OCI-LY7 (cell line): ENCODE results near the gene TJP3. TPM values are rescaled to one million over a fixed set of nuclear protein-coding genes. Genes with fewer than 3 reads are reported as not detected.

Source experiments
- BruUV-seq: library from RNA; stranded (reverse); fragments of 400-500 nt; replicated peaks from 2 replicates; lab custom pipeline; 2021; lab: Mats Ljungman, UMichigan
- CTCF ChIA-PET: fragments of 300-600 bp; sonication (Branson Sonifier 250); formaldehyde crosslinking; loops from one replicate; lab custom pipeline; 2022; ENCODE audit warnings: antibody characterized with exemption; ENCODE audit not compliant: unreplicated experiment; lab: Charles Lee
- POLR2A ChIA-PET: fragments of 300-600 bp; sonication (Branson Sonifier 250); formaldehyde crosslinking; loops from one replicate; lab custom pipeline; 2022; ENCODE audit warnings: antibody characterized with exemption; lab: Charles Lee
- DNase-seq: peaks from one replicate; pipeline ENCODE4 v3.0.0-alpha.2; 2015; ENCODE audit warnings: low spot score
- H2AFZ ChIP-seq: fragments of 200-600 bp; sonication (generic), shearing (Covaris generic); 2 replicates; pipeline ENCODE4 v1.6.1; 2014; ENCODE audit warnings: mild to moderate bottlenecking, antibody characterized with exemption, low read length, moderate library complexity
- H3K27ac ChIP-seq: fragments of 200-600 bp; sonication (generic); 2 replicates; pipeline ENCODE4 v1.5.1; 2014; ENCODE audit warnings: mixed run types, low read depth, mild to moderate bottlenecking, moderate library complexity, low read length, inconsistent platforms; ENCODE audit not compliant: poor library complexity, severe bottlenecking
- H3K36me3 ChIP-seq: fragments of 200-600 bp; sonication (generic); 2 replicates; pipeline ENCODE4 v1.6.1; 2014; ENCODE audit warnings: mild to moderate bottlenecking, antibody characterized with exemption, low read length, moderate library complexity, mixed read lengths; ENCODE audit not compliant: insufficient read depth
- H3K4me1 ChIP-seq: fragments of 200-600 bp; sonication (generic); 2 replicates; pipeline ENCODE4 v1.5.1; 2014; ENCODE audit warnings: mild to moderate bottlenecking, low read length; ENCODE audit not compliant: insufficient read depth, poor library complexity, severe bottlenecking
- H3K4me2 ChIP-seq: fragments of 200-600 bp; sonication (generic); 2 replicates; pipeline ENCODE4 v1.6.1; 2014; ENCODE audit warnings: mild to moderate bottlenecking, low read length
- H3K4me3 ChIP-seq: fragments of 200-600 bp; sonication (generic); 2 replicates; pipeline ENCODE4 v1.5.1; 2014; ENCODE audit warnings: mild to moderate bottlenecking, low read depth, low read length; ENCODE audit not compliant: poor library complexity, severe bottlenecking
- H3K79me2 ChIP-seq: fragments of 200-600 bp; sonication (generic); 2 replicates; pipeline ENCODE4 v1.6.1; 2016; ENCODE audit warnings: low read depth, mild to moderate bottlenecking, low read length, moderate library complexity, mixed read lengths; ENCODE audit not compliant: insufficient read depth
- H3K9me2 ChIP-seq: fragments of 200-600 bp; sonication (generic); 2 replicates; pipeline ENCODE4 v1.6.1; 2016; ENCODE audit warnings: mild to moderate bottlenecking, low read length, mixed read lengths; ENCODE audit not compliant: insufficient read depth
- H3K9me3 ChIP-seq: fragments of 200-600 bp; sonication (generic); 2 replicates; pipeline ENCODE4 v1.6.1; 2014; ENCODE audit warnings: mild to moderate bottlenecking, mixed run types, low read length, mixed read lengths
- H4K20me1 ChIP-seq: fragments of 200-600 bp; sonication (generic); 2 replicates; pipeline ENCODE4 v1.6.1; 2014; ENCODE audit warnings: mild to moderate bottlenecking, antibody characterized with exemption, low read length, moderate library complexity, mixed read lengths; ENCODE audit not compliant: insufficient read depth
- EZH2phosphoT487 ChIP-seq: fragments of 200-600 bp; sonication (generic); IDR thresholded peaks from 2 replicates; pipeline ENCODE4 v1.6.1; 2018; ENCODE audit warnings: low read depth, borderline replicate concordance, mild to moderate bottlenecking, mixed run types, antibody characterized with exemption, low read length, moderate library complexity, mixed read lengths
- intact Hi-C: fragments of 100-400 bp; cut with micrococcal nuclease; formaldehyde crosslinking; loops from one replicate; pipeline ENCODE4 v1.10.0; 2022; ENCODE audit not compliant: unreplicated experiment
- total RNA-seq, 2 experiments: library from RNA; depleted of rRNA in 1 of 2; stranded (reverse); fragments of >200 nt in 1 of 2; shearing (Covaris generic) in 1 of 2; gene quantifications; 2 replicates each; pipeline ENCODE4 v1.2.3, GENCODE V29; 2014 to 2022
- TF ChIP-seq, protein P1 (sequence below): fragments of 200-600 bp; sonication (generic); conservative IDR thresholded peaks from 2 replicates; pipeline ENCODE4 v1.5.1; 2014; ENCODE audit warnings: mild to moderate bottlenecking, antibody characterized with exemption, low read length, moderate library complexity, mixed read lengths

Gene TJP3
- total RNA-seq, 2 experiments from 2014 or later: 0.69 to 1.8 TPM

DNA sequence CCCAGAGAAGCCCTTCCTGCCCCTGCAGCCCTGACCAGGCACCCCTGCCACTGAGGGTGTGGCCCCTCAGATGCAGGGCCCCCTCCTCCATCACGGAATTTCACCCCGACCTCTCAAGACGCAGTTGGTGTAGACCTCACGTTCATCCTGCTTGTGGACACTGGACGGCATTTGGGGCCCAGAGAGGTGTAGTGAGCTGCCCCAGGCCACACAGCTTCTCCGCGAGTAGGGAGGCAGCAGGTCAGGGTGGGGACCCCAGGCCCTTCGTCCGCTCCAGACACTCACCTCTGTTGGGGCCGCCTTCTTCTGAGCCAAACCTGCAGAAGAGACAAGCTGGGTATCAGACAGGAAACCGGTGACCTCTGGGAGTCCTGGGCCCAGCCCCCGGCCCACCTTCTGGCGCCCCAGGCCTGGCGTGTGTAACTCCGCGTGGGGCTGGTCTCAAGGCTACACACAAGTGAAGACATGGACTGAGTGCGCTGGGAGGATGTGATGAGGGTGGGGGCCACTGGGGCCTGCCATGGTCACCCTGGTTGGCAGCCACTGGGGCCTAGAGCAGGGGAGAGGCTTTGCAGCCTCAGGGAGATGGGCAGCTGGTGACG is 41.0 kb upstream of the TJP3 start:
- CTCF ChIA-PET: no interaction called here
- TF ChIP-seq, protein P1, sequence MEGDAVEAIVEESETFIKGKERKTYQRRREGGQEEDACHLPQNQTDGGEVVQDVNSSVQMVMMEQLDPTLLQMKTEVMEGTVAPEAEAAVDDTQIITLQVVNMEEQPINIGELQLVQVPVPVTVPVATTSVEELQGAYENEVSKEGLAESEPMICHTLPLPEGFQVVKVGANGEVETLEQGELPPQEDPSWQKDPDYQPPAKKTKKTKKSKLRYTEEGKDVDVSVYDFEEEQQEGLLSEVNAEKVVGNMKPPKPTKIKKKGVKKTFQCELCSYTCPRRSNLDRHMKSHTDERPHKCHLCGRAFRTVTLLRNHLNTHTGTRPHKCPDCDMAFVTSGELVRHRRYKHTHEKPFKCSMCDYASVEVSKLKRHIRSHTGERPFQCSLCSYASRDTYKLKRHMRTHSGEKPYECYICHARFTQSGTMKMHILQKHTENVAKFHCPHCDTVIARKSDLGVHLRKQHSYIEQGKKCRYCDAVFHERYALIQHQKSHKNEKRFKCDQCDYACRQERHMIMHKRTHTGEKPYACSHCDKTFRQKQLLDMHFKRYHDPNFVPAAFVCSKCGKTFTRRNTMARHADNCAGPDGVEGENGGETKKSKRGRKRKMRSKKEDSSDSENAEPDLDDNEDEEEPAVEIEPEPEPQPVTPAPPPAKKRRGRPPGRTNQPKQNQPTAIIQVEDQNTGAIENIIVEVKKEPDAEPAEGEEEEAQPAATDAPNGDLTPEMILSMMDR: no peak
- no peak for TF ChIP-seq EZH2phosphoT487
- Histone ChIP-seq H4K20me1 (no peaks in the 10 kb centered on the region), H3K9me2 (no peaks in the 10 kb centered on the region), H3K4me1 (peaks cover 32% of the 10 kb centered on the region), H3K79me2 (no peaks in the 10 kb centered on the region), H3K36me3 (no peaks in the 10 kb centered on the region), H3K4me2 (no peak overlapping the region), H3K4me3 (no peak overlapping the region), H3K9me3 (no peaks in the 10 kb centered on the region), H2AFZ (no peak overlapping the region), H3K27ac (no peak overlapping the region)
- POLR2A ChIA-PET: interaction anchor here (0.6 kb wide), 1 partner anchor 51 kb away, joined by 4 read pairs; no protein-coding TSS in a partner anchor
- no TSS peak for BruUV-seq
- no peak for DNase-seq
- intact Hi-C loops: no loop called here

DNA sequence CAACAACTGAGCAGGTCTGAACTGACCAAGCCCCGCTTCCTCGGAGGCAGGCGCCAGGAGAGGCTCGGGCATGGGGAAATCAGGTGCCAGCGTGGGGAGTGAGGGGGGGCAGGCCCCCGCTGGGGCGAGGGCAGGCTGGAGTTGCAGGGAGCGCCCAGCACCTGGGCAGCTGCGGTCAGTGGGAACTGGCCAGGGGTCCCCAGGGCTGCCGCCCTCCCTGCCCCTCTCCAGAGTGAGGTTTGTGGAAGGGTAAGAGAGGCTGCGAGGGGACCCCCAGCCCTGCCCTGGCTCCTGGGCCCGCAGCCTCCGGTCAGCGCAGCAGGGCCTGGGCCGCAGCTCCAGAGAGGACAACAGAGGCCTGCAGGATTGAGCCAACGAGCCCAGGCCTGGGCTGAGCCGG is 40.4 kb upstream of the TJP3 start:
- no peaks in the 10 kb centered on the region for H4K20me1 ChIP-seq
- H3K36me3 ChIP-seq: no peaks in the 10 kb centered on the region
- CTCF ChIA-PET: no interaction called here
- no peak overlapping the region for H3K4me2 ChIP-seq
- H3K4me3 ChIP-seq: no peak overlapping the region
- BruUV-seq: no TSS peak
- H2AFZ ChIP-seq: no peak overlapping the region
- no peak overlapping the region for H3K27ac ChIP-seq
- H3K79me2 ChIP-seq: no peaks in the 10 kb centered on the region
- intact Hi-C loops: no loop called here
- H3K9me3 ChIP-seq: no peaks in the 10 kb centered on the region
- H3K9me2 ChIP-seq: no peaks in the 10 kb centered on the region
- DNase-seq: no peak
- no peak for TF ChIP-seq EZH2phosphoT487
- POLR2A ChIA-PET: no interaction called here
- H3K4me1 ChIP-seq: peaks cover 33% of the 10 kb centered on the region

DNA sequence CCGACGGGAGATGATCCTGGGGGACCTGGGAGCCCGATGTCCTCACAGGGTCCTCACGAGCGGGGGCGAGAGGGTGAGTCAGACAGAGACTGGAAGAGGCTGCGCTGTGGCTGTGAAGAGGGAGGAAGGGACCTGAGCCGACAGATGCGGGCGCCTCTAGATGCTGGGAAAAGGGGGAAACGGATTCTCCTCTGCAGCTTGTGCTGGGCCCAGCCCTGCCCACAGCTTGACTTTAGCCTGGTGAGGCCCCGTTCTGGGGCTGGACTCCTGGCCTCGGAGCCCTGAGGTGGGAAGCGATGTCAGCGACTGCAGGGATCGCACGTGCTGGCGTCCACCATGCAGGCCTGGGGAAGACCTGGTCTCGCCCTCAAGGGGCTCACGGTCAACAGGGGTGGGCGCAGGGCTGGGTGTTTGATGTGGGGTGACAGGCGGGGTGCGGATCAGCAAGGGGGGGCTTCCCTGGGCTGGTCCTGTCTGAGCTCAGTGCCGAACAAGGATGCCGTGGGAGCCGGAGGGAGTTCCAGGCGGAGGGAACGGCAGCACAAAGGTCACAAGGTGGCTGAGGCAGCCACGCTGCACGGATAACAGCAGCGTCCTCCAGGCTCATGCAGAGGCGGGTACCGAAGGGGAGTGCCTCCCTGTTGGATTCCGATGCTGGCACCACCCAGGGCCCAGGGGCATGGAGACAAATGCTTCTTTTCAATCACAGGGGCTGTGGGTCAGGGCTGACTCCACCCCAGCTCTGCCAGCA is 39.7 kb upstream of the TJP3 start:
- no peaks in the 10 kb centered on the region for H3K79me2 ChIP-seq
- TF ChIP-seq, protein P1: no peak
- no peak for TF ChIP-seq EZH2phosphoT487
- H3K9me3 ChIP-seq: no peaks in the 10 kb centered on the region
- peaks cover 33% of the 10 kb centered on the region for H3K4me1 ChIP-seq
- no peaks in the 10 kb centered on the region for H3K36me3 ChIP-seq
- ChIA-PET POLR2A (no interaction called here), CTCF (no interaction called here)
- intact Hi-C loops: no loop called here
- H3K27ac ChIP-seq: no peak overlapping the region
- H3K4me2 ChIP-seq: no peak overlapping the region
- H4K20me1 ChIP-seq: no peaks in the 10 kb centered on the region
- no peaks in the 10 kb centered on the region for H3K9me2 ChIP-seq
- DNase-seq: no peak
- BruUV-seq: no TSS peak
- H2AFZ ChIP-seq: no peak overlapping the region
- no peak overlapping the region for H3K4me3 ChIP-seq
